Measurements from ENCODE around the gene CYP2A7. TPM values are rescaled to one million over a fixed set of nuclear protein-coding genes. Genes with fewer than 3 reads are reported as not detected.
"Not testable (repeated sequence)": the region's sequence is repeated elsewhere in the genome, so short reads cannot be mapped to it uniquely, and the experiment has no call there.

Gene CYP2A7
- total and polyA plus RNA-seq, 2 of the 8 experiments (the other 6 are each of a cell fraction or from before 2014, with no cell fraction given), result 0.23 TPM; not detected in 1

GRCh38 chr19:40846722-40847121, 35.3 kb downstream of the CYP2A7 start:
- H3K79me2 ChIP-seq (ENCODE audit: control insufficient read depth in 1 of 2, insufficient read depth in 2 of 2, low read length in 2 of 2); H2BK20ac ChIP-seq (ENCODE audit: low read length); H3K79me1 ChIP-seq (ENCODE audit: low read depth, low read length); H2BK120ac ChIP-seq (replicated peaks; ENCODE audit: low read depth, low read length); H3K4me1 ChIP-seq (replicated peaks in 1 of 4; ENCODE audit: control insufficient read depth in 3 of 4, insufficient read depth in 4 of 4, low read length in 3 of 4); H4K8ac ChIP-seq (ENCODE audit: extremely low read depth, insufficient read depth, low read length); H4K5ac ChIP-seq (ENCODE audit: insufficient read length, low read depth, low read length); H3K4ac ChIP-seq (replicated peaks; ENCODE audit: insufficient read length, low read depth, low read length); CTCF ChIA-PET (ENCODE audit: partially characterized antibody); H2AFZ ChIP-seq (ENCODE audit: low read length); H3K36me3 ChIP-seq (ENCODE audit: control insufficient read depth in 2 of 4, insufficient read depth in 4 of 4, low read length in 3 of 4); H3K9ac ChIP-seq (replicated peaks in 1 of 4; ENCODE audit: extremely low read depth in 1 of 4, low read depth in 3 of 4, low read length in 3 of 4); H3K56ac ChIP-seq (replicated peaks; ENCODE audit: insufficient read length, low read depth, low read length); FAIRE-seq; H3K14ac ChIP-seq (ENCODE audit: insufficient read length); H3K4me3 ChIP-seq (ENCODE audit: extremely low read depth in 1 of 4, insufficient read depth in 2 of 4, low read depth in 3 of 4, low read length in 4 of 4); H3K23me2 ChIP-seq (ENCODE audit: low read depth, low read length); H2BK12ac ChIP-seq (ENCODE audit: low read depth, low read length); POLR2A ChIA-PET (ENCODE audit: partially characterized antibody); H2BK5ac ChIP-seq (ENCODE audit: low read depth, low read length); H3K23ac ChIP-seq (ENCODE audit: insufficient read length); H2BK15ac ChIP-seq (ENCODE audit: low read length); H2AK5ac ChIP-seq (ENCODE audit: low read depth, low read length); H3K27ac ChIP-seq (ENCODE audit: low read depth, low read length); H3K18ac ChIP-seq (ENCODE audit: extremely low read depth, low read length); DNase-seq (ENCODE audit: low read depth in 1 of 2, low spot score in 2 of 2); H4K91ac ChIP-seq (replicated peaks; ENCODE audit: insufficient read length, low read length); H3K4me2 ChIP-seq (ENCODE audit: insufficient read depth in 1 of 2, low read depth in 2 of 2, low read length in 2 of 2); H3K9me3 ChIP-seq (ENCODE audit: insufficient read depth in 2 of 2, low read depth in 1 of 2, low read length in 1 of 2); H4K20me1 ChIP-seq (replicated peaks in 1 of 2; ENCODE audit: control insufficient read depth in 1 of 2, insufficient read depth in 2 of 2, low read length in 2 of 2): not testable (repeated sequence)
- 86% methylated on average over 8 of the region's 8 CpGs; no CpG with 5 or more reads in 1 of the 2 experiments for WGBS, 2 experiments (ENCODE audit: extremely low coverage in 1 of 2, insufficient coverage in 1 of 2, insufficient read length in 1 of 2, insufficient replicate concordance in 2 of 2, low coverage in 1 of 2, low lambda C conversion rate in 2 of 2, missing lambda C conversion rate in 1 of 2)
- H3K27me3 ChIP-seq (replicated peaks in 1 of 4; ENCODE audit: control insufficient read depth in 3 of 4, extremely low read depth in 1 of 4, insufficient read depth in 3 of 4, low read length in 3 of 4), result peaks cover 7 to 26% (median 16%) of the 10 kb centered on the region in 4 experiments

GRCh38 chr19:40843653-40844052, 38.4 kb downstream of the CYP2A7 start:
- H2BK15ac ChIP-seq (ENCODE audit: low read length); H3K9ac ChIP-seq (replicated peaks in 1 of 4; ENCODE audit: extremely low read depth in 1 of 4, low read depth in 3 of 4, low read length in 3 of 4); H3K4me1 ChIP-seq (replicated peaks in 1 of 4; ENCODE audit: control insufficient read depth in 3 of 4, insufficient read depth in 4 of 4, low read length in 3 of 4); FAIRE-seq; H3K79me2 ChIP-seq (ENCODE audit: control insufficient read depth in 1 of 2, insufficient read depth in 2 of 2, low read length in 2 of 2); H3K4ac ChIP-seq (replicated peaks; ENCODE audit: insufficient read length, low read depth, low read length); H3K23ac ChIP-seq (ENCODE audit: insufficient read length); H4K20me1 ChIP-seq (replicated peaks in 1 of 2; ENCODE audit: control insufficient read depth in 1 of 2, insufficient read depth in 2 of 2, low read length in 2 of 2); H2BK5ac ChIP-seq (ENCODE audit: low read depth, low read length); H2AK5ac ChIP-seq (ENCODE audit: low read depth, low read length); H3K18ac ChIP-seq (ENCODE audit: extremely low read depth, low read length); H4K5ac ChIP-seq (ENCODE audit: insufficient read length, low read depth, low read length); H3K36me3 ChIP-seq (ENCODE audit: control insufficient read depth in 2 of 4, insufficient read depth in 4 of 4, low read length in 3 of 4); H3K27ac ChIP-seq (ENCODE audit: low read depth, low read length); H3K56ac ChIP-seq (replicated peaks; ENCODE audit: insufficient read length, low read depth, low read length); POLR2A ChIA-PET (ENCODE audit: partially characterized antibody); H2BK20ac ChIP-seq (ENCODE audit: low read length); H2BK120ac ChIP-seq (replicated peaks; ENCODE audit: low read depth, low read length); H2AFZ ChIP-seq (ENCODE audit: low read length); H3K9me3 ChIP-seq (ENCODE audit: insufficient read depth in 2 of 2, low read depth in 1 of 2, low read length in 1 of 2); H2BK12ac ChIP-seq (ENCODE audit: low read depth, low read length); H3K27me3 ChIP-seq (replicated peaks in 1 of 4; ENCODE audit: control insufficient read depth in 3 of 4, extremely low read depth in 1 of 4, insufficient read depth in 3 of 4, low read length in 3 of 4); H3K14ac ChIP-seq (ENCODE audit: insufficient read length); H3K23me2 ChIP-seq (ENCODE audit: low read depth, low read length); CTCF ChIA-PET (ENCODE audit: partially characterized antibody); H4K8ac ChIP-seq (ENCODE audit: extremely low read depth, insufficient read depth, low read length); H4K91ac ChIP-seq (replicated peaks; ENCODE audit: insufficient read length, low read length); H3K79me1 ChIP-seq (ENCODE audit: low read depth, low read length): not testable (repeated sequence)
- DNase-seq (ENCODE audit: low read depth in 1 of 2, low spot score in 2 of 2), result peak in 1 of 2 experiments; percentile 82
- Histone ChIP-seq H3K4me3 (ENCODE audit: extremely low read depth in 1 of 4, insufficient read depth in 2 of 4, low read depth in 3 of 4, low read length in 4 of 4) (peak overlapping the region in 2 of 4 experiments; percentile 20 to 44; a peak in 3 of 8 replicates), H3K4me2 (ENCODE audit: insufficient read depth in 1 of 2, low read depth in 2 of 2, low read length in 2 of 2) (peak overlapping the region; percentile 8 to 49; a peak in 2 of 4 replicates)
- 39% methylated on average over 12 of the region's 19 CpGs; no CpG with 5 or more reads in 1 of the 2 experiments for WGBS, 2 experiments (ENCODE audit: extremely low coverage in 1 of 2, insufficient coverage in 1 of 2, insufficient read length in 1 of 2, insufficient replicate concordance in 2 of 2, low coverage in 1 of 2, low lambda C conversion rate in 2 of 2, missing lambda C conversion rate in 1 of 2)
